ENCODE measurements around the gene MYCBP.

The MYCBP gene

GRCh38 chr1:38819040-38819439 is 54.1 kb downstream of the MYCBP start:
- no peak for DNase-seq

DNA sequence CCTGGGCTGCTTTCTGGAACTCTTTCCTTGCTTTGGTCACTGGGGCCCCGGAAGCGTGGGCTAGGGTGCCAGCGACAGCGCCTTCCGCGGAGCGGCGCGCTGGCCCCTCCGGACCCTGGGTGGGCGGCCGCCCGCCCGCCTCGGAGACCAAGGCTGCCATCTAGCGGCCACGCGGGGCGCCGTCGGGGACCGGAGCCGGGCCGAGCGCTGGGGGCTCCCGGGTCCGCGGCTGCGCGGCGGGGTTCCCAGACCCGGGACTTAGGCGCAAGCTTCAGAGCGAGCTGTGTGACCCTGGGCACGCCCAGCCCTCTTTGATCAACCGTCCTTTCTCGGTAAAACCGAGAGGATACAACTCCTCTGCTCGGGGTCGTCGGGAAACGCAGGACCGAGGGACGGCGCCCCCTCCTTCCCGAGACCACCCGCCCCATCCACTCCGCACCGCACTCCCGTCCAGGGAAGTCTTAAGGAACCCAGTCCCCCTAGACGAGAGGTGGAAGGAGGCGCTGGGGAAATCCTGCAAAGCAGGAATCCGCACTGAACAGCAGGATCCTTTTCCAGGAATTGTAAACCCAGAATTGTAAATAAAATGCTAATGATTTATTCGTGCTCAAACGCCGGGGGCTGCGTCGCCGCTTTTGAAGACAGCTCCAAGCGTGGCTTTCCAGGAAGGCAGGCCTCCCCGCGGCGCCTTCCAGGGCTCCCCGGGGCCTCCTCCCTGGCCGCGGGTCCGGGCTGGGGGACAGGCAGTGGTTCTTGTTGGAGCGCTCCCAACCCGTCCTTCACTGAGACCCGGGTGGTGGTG is 54.8 kb downstream of the MYCBP start:
- peak; percentile 25 for DNase-seq

DNA sequence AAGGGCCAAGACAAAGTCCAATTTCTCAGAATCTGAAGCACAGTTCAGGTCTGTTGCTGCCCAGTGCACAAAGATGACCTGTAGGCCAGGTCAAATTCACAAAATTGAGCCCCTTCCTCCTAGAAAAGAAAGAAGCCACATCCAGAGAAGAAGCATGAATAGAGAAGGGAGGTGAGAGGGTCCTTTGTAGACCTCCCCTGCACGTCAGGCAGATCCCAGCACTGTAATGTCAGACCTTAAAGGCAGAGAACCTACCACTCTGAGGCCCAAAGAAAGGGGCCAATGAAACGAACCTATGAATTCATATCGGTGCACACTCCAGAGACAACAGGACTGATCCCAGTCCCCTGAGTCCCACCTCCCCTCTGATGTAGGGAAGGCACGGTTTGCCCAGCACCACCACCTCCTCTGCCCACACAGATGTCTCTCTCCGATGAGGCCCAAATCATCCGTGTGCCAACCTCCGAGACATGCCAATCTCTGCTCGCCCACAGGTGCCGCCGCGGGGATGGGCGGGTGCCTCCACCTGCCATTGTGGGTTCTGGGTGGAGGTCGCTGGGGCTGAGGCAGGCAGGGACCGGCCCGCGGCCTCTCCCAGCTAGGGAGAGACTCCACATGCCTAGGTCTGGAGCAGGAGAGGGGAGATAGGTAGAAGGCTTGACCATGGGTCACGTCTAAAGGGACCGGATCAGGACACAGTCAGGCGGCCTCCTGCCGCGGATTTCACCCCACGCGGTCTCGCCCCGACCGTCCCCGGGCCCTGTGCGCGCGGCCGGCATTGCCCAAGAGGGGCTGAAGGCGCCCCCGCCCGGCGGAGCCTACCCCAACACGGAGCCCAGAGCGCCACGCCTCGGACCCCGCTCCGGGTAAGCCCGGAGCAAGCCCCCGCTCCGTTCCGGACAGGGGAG is 55.6 kb downstream of the MYCBP start:
- DNase-seq = no peak

GRCh38 chr1:38815903-38816627 is 57.1 kb downstream of the MYCBP start:
- DNase-seq = peak; percentile 95

GRCh38 chr1:38814984-38815464 is 58.1 kb downstream of the MYCBP start:
- DNase-seq = peak; percentile 36

DNA sequence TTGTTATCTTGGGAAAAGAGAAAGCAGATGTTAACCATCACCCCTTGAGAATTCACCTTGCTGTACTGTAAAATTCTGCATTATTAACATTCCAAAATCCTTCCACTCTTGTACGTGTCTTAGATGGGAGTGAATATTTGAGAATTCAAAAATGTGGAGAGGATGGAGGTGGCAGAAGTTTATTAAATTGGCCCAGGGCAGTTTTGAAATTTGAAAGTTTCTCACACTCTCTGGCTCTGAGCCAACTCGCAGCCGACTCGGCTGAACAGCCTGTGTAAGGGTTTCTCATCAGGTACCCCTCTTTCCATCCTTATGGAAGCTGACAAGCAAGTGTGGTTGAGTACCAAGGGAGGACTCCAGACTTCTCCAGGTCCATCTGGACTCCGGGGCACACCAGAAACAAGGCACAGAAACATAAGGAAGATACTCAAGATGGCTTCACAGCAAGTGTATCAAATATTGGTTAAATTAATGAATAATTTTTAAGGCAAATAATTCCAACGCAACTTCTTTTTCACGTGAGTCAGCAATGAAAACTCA is 58.6 kb downstream of the MYCBP start:
- DNase-seq = peak; percentile 32

- DNase-seq = no peak
Measured at GRCh38 chr1:38812981-38813380, 60.2 kb downstream of the MYCBP start.

Data from OCI-M1 (cell line).